Measurements from ENCODE around the gene CNST. TPM values are rescaled to one million over a fixed set of nuclear protein-coding genes. Genes with fewer than 3 reads are reported as not detected.

Gene CNST
- total and polyA plus RNA-seq, 3 experiments from 2014 or later: 29.6 to 39.4 (median 31.3) TPM

GRCh38 chr1:246677842-246678241 is 111.6 kb downstream of the CNST start:
- H3K4me1 Mint-ChIP-seq: no peaks in the 10 kb centered on the region
- Histone ChIP-seq H3K27ac (ENCODE audit: low read depth, low read length) (no peak overlapping the region), H3K36me3 (ENCODE audit: insufficient read depth, low read length) (no peaks in the 10 kb centered on the region), H3K4me3 (ENCODE audit: low read length) (no peak overlapping the region), H3K4me1 (ENCODE audit: insufficient read depth, low read length) (no peaks in the 10 kb centered on the region), H3K27me3 (ENCODE audit: insufficient read depth, low read length, poor library complexity, severe bottlenecking) (no peaks in the 10 kb centered on the region), H3K9me3 (ENCODE audit: low read length) (no peaks in the 10 kb centered on the region)
- no peak for DNase-seq
- POLR2A ChIA-PET: no interaction called here
- no peak overlapping the region for H3K4me3 Mint-ChIP-seq
- peaks cover 3 to 10% (median 4%) of the 10 kb centered on the region in 3 donors for H3K36me3 Mint-ChIP-seq
- no peaks in the 10 kb centered on the region for H3K27me3 Mint-ChIP-seq
- peaks cover 0 to 3% (median 0%) of the 10 kb centered on the region in 5 donors for H3K9me3 Mint-ChIP-seq
- H3K27ac Mint-ChIP-seq: no peak overlapping the region
- CTCF ChIA-PET: no interaction called here

DNA sequence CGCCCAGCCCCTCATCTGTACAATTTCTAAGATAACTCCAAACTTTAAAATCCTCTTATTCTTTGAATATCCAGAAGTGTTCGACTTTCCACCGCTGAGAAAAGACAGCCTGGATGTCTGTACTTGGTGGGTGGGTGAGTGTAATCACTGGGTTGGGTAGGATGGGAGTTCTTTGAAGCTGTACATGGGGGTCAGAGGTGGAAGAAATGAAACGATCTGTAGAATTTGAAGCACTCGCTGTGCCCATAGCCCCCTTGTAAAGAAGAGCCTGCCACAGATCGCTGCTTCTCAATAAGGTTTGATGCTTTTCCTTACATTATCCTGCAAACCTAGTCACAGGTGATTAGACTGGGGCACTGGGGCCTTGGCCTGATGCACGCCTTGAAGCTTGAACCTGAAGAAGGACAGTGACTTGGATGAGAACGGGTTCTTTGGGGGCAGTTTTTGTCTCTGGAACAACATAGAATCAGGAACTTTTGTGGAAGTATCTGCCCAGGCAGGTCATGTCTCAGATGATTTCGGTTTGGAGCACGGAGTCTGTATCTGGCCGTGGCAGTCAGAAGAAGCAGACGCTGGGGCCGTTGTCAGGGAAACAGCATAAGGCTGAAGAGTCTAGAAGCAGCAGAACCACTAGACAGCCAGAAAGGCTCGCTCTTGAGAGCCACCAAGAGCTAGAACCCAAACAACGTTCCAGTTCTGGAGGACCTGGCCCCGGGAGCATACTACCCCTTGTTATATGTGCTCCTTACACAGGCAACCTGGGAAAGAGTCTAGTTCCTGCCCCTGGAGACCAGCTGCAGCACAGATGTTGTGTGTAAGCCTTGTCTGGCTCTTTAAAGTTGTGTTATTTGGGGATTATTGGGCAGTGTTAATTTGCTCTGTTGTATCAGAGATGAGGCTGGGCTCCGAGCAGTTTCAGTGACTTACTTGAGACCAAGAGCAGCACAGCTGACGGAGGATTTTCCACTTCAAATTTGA is 112.8 kb downstream of the CNST start:
- no peaks in the 10 kb centered on the region for H3K9me3 ChIP-seq (ENCODE audit: low read length)
- Mint-ChIP-seq H3K27me3 (no peaks in the 10 kb centered on the region), H3K4me3 (no peak overlapping the region), H3K36me3 (peaks cover 0 to 6% (median 4%) of the 10 kb centered on the region in 3 donors), H3K4me1 (no peaks in the 10 kb centered on the region), H3K27ac (no peak overlapping the region), H3K9me3 (peaks cover 0 to 3% (median 0%) of the 10 kb centered on the region in 5 donors)
- no peak overlapping the region for H3K27ac ChIP-seq (ENCODE audit: low read depth, low read length)
- POLR2A ChIA-PET: no interaction called here
- H3K4me1 ChIP-seq (ENCODE audit: insufficient read depth, low read length): no peaks in the 10 kb centered on the region
- no peaks in the 10 kb centered on the region for H3K36me3 ChIP-seq (ENCODE audit: insufficient read depth, low read length)
- no peaks in the 10 kb centered on the region for H3K27me3 ChIP-seq (ENCODE audit: insufficient read depth, low read length, poor library complexity, severe bottlenecking)
- CTCF ChIA-PET: no interaction called here
- H3K4me3 ChIP-seq (ENCODE audit: low read length): no peak overlapping the region
- DNase-seq: no peak

GRCh38 chr1:246679794-246680177 is 113.5 kb downstream of the CNST start:
- H3K9me3 ChIP-seq (ENCODE audit: low read length): no peaks in the 10 kb centered on the region
- no peak overlapping the region for H3K27ac Mint-ChIP-seq
- no peaks in the 10 kb centered on the region for H3K4me1 ChIP-seq (ENCODE audit: insufficient read depth, low read length)
- no peaks in the 10 kb centered on the region for H3K27me3 Mint-ChIP-seq
- no peak overlapping the region for H3K4me3 Mint-ChIP-seq
- no peak overlapping the region for H3K27ac ChIP-seq (ENCODE audit: low read depth, low read length)
- ChIA-PET POLR2A (no interaction called here), CTCF (no interaction called here)
- H3K4me1 Mint-ChIP-seq: no peaks in the 10 kb centered on the region
- peaks cover 0 to 3% (median 0%) of the 10 kb centered on the region in 5 donors for H3K9me3 Mint-ChIP-seq
- H3K36me3 Mint-ChIP-seq: peaks cover 0 to 6% (median 4%) of the 10 kb centered on the region in 3 donors
- H3K27me3 ChIP-seq (ENCODE audit: insufficient read depth, low read length, poor library complexity, severe bottlenecking): no peaks in the 10 kb centered on the region
- H3K4me3 ChIP-seq (ENCODE audit: low read length): no peak overlapping the region
- H3K36me3 ChIP-seq (ENCODE audit: insufficient read depth, low read length): no peaks in the 10 kb centered on the region
- no peak for DNase-seq

- H3K27me3 Mint-ChIP-seq: no peaks in the 10 kb centered on the region
- H3K4me1 Mint-ChIP-seq: no peaks in the 10 kb centered on the region
- no peak overlapping the region for H3K4me3 Mint-ChIP-seq
- H3K36me3 ChIP-seq (ENCODE audit: insufficient read depth, low read length): no peaks in the 10 kb centered on the region
- peaks cover 0 to 2% (median 0%) of the 10 kb centered on the region in 5 donors for H3K9me3 Mint-ChIP-seq
- no peak overlapping the region for H3K4me3 ChIP-seq (ENCODE audit: low read length)
- H3K36me3 Mint-ChIP-seq: peaks cover 0 to 4% (median 2%) of the 10 kb centered on the region in 3 donors
- H3K4me1 ChIP-seq (ENCODE audit: insufficient read depth, low read length): no peaks in the 10 kb centered on the region
- H3K9me3 ChIP-seq (ENCODE audit: low read length): no peaks in the 10 kb centered on the region
- POLR2A ChIA-PET: no interaction called here
- H3K27ac ChIP-seq (ENCODE audit: low read depth, low read length): no peak overlapping the region
- no peaks in the 10 kb centered on the region for H3K27me3 ChIP-seq (ENCODE audit: insufficient read depth, low read length, poor library complexity, severe bottlenecking)
- CTCF ChIA-PET: no interaction called here
- no peak overlapping the region for H3K27ac Mint-ChIP-seq
- DNase-seq: no peak
Measured at GRCh38 chr1:246680190-246680589, 113.9 kb downstream of the CNST start.

DNA sequence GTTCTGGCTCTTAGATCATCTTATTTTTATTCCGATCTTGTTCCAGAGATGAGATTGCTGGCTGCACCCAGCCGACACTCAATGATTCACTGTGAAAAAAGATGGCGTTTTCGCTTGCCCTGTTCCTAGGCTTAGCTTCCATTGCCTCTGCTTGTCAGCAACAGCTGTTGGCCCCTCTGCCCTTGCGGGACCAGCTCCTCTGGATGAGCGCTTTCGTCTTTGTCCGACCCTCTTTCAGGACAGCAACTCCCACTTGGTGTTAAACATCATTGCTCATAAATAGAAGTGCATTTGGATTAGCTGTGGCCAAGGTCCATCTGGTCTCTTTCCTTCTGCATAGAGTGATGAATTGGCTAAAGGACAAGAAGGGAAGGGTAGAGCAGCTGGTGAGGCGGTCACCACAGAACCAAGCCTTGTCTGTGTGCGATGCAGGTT is 114.5 kb downstream of the CNST start:
- no peak overlapping the region for H3K27ac Mint-ChIP-seq
- CTCF ChIA-PET: interaction anchor here (1.4 kb wide), 1 partner anchor 12 kb away, joined by 4 read pairs; no protein-coding TSS in a partner anchor
- H3K4me1 ChIP-seq (ENCODE audit: insufficient read depth, low read length): no peaks in the 10 kb centered on the region

DNA sequence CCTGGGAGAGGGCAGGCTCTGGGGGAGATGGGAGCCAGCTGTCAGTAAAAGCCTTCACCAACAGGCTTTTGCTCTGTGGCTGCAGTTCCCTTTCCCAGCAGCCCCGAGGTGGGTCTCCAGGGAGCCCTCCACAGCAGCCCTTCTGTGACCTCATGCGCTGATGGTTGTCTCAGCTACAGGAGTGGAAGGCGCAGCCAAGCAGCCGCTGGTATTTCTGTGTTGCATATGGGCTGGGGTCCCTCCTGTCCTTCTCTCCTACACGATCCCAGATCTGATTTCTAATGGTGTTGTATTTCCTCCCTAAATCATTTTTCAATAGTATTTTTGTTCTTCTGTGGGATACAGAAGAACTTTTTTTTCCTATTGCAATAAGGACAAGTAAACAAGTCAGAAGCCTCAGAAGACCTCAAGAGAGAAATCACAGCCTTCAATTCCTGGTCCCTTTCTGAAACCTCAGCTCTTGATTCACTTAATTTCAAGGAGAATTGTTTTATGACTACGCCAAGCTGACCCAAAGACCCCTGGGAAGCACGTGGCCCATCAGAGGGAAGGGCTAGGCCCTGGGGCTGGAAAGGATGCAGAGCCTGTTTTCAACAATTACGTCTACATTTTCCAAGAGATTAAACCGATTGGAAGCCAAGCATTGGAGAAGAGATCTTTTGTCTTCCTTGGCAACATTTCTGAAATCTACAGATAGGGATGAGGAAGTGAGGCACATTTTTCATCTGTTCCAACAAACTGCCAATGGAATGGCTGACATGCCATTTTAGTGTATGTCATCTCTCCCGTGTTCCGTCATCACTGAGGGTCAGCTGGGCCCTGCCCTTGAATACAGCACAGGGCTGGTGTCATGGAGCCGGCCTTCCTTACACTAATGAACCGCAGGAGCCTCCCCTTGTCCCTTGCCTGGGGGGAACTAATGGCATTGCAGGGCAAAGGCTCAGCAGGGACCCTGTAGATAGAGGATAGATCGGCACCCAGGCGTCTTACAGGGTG is 115.9 kb downstream of the CNST start:
- H3K9me3 ChIP-seq (ENCODE audit: low read length): no peaks in the 10 kb centered on the region
- DNase-seq: no peak
- H3K9me3 Mint-ChIP-seq: no peaks in the 10 kb centered on the region
- peak overlapping the region in 1 of 8 donors; percentile 34 for H3K27ac Mint-ChIP-seq
- no peak overlapping the region for H3K4me3 ChIP-seq (ENCODE audit: low read length)
- ChIA-PET POLR2A (no interaction called here), CTCF (interaction anchor here (1.4 to 1.6 kb wide), 2 partner anchors 10 to 14 kb away, joined by 4 read pairs; no protein-coding TSS in a partner anchor)
- no peaks in the 10 kb centered on the region for H3K27me3 ChIP-seq (ENCODE audit: insufficient read depth, low read length, poor library complexity, severe bottlenecking)
- no peaks in the 10 kb centered on the region for H3K36me3 ChIP-seq (ENCODE audit: insufficient read depth, low read length)
- no peak overlapping the region for H3K27ac ChIP-seq (ENCODE audit: low read depth, low read length)
- H3K27me3 Mint-ChIP-seq: peaks cover 0 to 3% of the 10 kb centered on the region in 2 donors
- peaks cover 0 to 4% (median 0%) of the 10 kb centered on the region in 3 donors for H3K36me3 Mint-ChIP-seq
- no peaks in the 10 kb centered on the region for H3K4me1 Mint-ChIP-seq
- H3K4me3 Mint-ChIP-seq: no peak overlapping the region
- no peaks in the 10 kb centered on the region for H3K4me1 ChIP-seq (ENCODE audit: insufficient read depth, low read length)

More for the DNA sequence above, 114.5 kb downstream of the CNST start:
- DNase-seq: no peak
- Histone ChIP-seq H3K4me3 (ENCODE audit: low read length) (no peak overlapping the region), H3K36me3 (ENCODE audit: insufficient read depth, low read length) (no peaks in the 10 kb centered on the region), H3K27me3 (ENCODE audit: insufficient read depth, low read length, poor library complexity, severe bottlenecking) (no peaks in the 10 kb centered on the region), H3K9me3 (ENCODE audit: low read length) (no peaks in the 10 kb centered on the region), H3K27ac (ENCODE audit: low read depth, low read length) (no peak overlapping the region)
- H3K4me3 Mint-ChIP-seq: no peak overlapping the region
- no peaks in the 10 kb centered on the region for H3K4me1 Mint-ChIP-seq
- no peaks in the 10 kb centered on the region for H3K27me3 Mint-ChIP-seq
- no peaks in the 10 kb centered on the region for H3K9me3 Mint-ChIP-seq
- POLR2A ChIA-PET: no interaction called here
- H3K36me3 Mint-ChIP-seq: peaks cover 0 to 4% (median 0%) of the 10 kb centered on the region in 3 donors

DNA sequence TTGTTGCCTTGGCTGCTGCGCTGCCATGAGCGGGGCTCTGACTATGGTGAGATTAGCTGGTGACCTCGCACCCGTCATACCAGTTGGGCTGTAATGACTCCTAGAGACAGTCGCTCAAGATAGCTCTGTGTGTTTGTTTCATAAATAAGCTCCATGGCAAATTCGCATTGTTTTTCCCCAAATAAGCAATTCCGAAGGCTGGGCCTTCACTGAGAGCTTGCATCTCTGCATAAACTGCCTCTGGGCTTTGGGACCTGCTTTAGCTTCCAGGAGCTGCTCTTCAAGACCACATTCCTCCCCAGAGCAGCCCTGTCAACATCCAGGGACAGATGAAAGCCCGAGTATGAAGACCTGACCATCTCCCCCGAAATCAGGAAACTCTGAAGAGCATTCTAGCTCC is 117.3 kb downstream of the CNST start:
- no peak overlapping the region for H3K4me3 Mint-ChIP-seq
- ChIA-PET POLR2A (no interaction called here), CTCF (no interaction called here)
- peaks cover 0 to 4% (median 0%) of the 10 kb centered on the region in 3 donors for H3K36me3 Mint-ChIP-seq
- H3K4me1 Mint-ChIP-seq: no peaks in the 10 kb centered on the region
- H3K27me3 ChIP-seq (ENCODE audit: insufficient read depth, low read length, poor library complexity, severe bottlenecking): no peaks in the 10 kb centered on the region
- no peak overlapping the region for H3K27ac Mint-ChIP-seq
- H3K36me3 ChIP-seq (ENCODE audit: insufficient read depth, low read length): no peaks in the 10 kb centered on the region
- H3K27me3 Mint-ChIP-seq: peaks cover 0 to 5% of the 10 kb centered on the region in 2 donors
- no peak overlapping the region for H3K27ac ChIP-seq (ENCODE audit: low read depth, low read length)
- no peak for DNase-seq
- no peaks in the 10 kb centered on the region for H3K4me1 ChIP-seq (ENCODE audit: insufficient read depth, low read length)
- H3K9me3 Mint-ChIP-seq: peaks cover 0 to 2% (median 0%) of the 10 kb centered on the region in 5 donors
- H3K4me3 ChIP-seq (ENCODE audit: low read length): no peak overlapping the region
- H3K9me3 ChIP-seq (ENCODE audit: low read length): no peaks in the 10 kb centered on the region
